Endodermal cell (in vitro differentiated cells): ENCODE measurements around the gene SLC39A3. TPM values are rescaled to one million over a fixed set of nuclear protein-coding genes. Genes with fewer than 3 reads are reported as not detected.

Source experiments
- DNase-seq: peaks from one replicate; pipeline ENCODE4 v3.0.0-alpha.2; 2017
- H3K27ac ChIP-seq: 2 replicates; pipeline ENCODE4 v1.5.1; 2013; ENCODE audit warnings: mild to moderate bottlenecking, low read depth, low read length, moderate library complexity
- H3K27me3 ChIP-seq: 2 replicates; pipeline ENCODE4 v1.6.1; 2013; ENCODE audit warnings: mild to moderate bottlenecking, low read length, moderate library complexity; ENCODE audit not compliant: insufficient read depth, control insufficient read depth, poor library complexity, severe bottlenecking
- H3K36me3 ChIP-seq: 2 replicates; pipeline ENCODE4 v1.7.0; 2013; ENCODE audit warnings: mild to moderate bottlenecking, low read length, moderate library complexity; ENCODE audit not compliant: control insufficient read depth, insufficient read depth
- H3K4me1 ChIP-seq: one replicate; pipeline ENCODE4 v1.7.0; 2013; ENCODE audit warnings: low read length; ENCODE audit not compliant: control insufficient read depth, insufficient read depth
- H3K4me3 ChIP-seq: 2 replicates; pipeline ENCODE4 v1.5.1; 2013; ENCODE audit warnings: mild to moderate bottlenecking, low read length, moderate library complexity
- H3K9ac ChIP-seq: 2 replicates; pipeline ENCODE4 v1.6.1; 2013; ENCODE audit warnings: mild to moderate bottlenecking, low read length, moderate library complexity; ENCODE audit not compliant: poor library complexity, severe bottlenecking; ENCODE audit errors: extremely low read depth
- H3K9me3 ChIP-seq: 2 replicates; pipeline ENCODE4 v1.6.1; 2013; ENCODE audit warnings: mild to moderate bottlenecking, low read length, moderate library complexity; ENCODE audit not compliant: control insufficient read depth
- H3K27ac Mint-ChIP-seq: 2 replicates; pipeline ENCODE4 v1.8.0; 2020; ENCODE audit warnings: mixed read lengths
- H3K27me3 Mint-ChIP-seq: 2 replicates; pipeline ENCODE4 v1.8.0; 2021; ENCODE audit warnings: mild to moderate bottlenecking, mixed read lengths; ENCODE audit not compliant: insufficient read depth
- H3K36me3 Mint-ChIP-seq: 2 replicates; pipeline ENCODE4 v1.8.0; 2020; ENCODE audit warnings: low read depth, mixed read lengths
- H3K4me1 Mint-ChIP-seq: 2 replicates; pipeline ENCODE4 v1.8.0; 2020; ENCODE audit warnings: mixed read lengths
- H3K4me3 Mint-ChIP-seq: 2 replicates; pipeline ENCODE4 v1.8.0; 2020; ENCODE audit warnings: mild to moderate bottlenecking, moderate library complexity, mixed read lengths
- H3K9me3 Mint-ChIP-seq: 2 replicates; pipeline ENCODE4 v1.8.0; 2020; ENCODE audit warnings: mild to moderate bottlenecking, mixed read lengths
- CTCF ChIP-seq: fragments of 200-600 bp; sonication (generic); conservative IDR thresholded peaks from 2 replicates; pipeline ENCODE4 v1.5.0; 2021; ENCODE audit warnings: antibody characterized with exemption, mild to moderate bottlenecking
- WGBS, 2 experiments: methylation state at CpG; one replicate each; pipeline versions ENCODE4 v1.1.5 to v1.1.7; 2013; ENCODE audit warnings: missing lambda C conversion rate in 2 of 2, mixed read lengths in 1 of 2; ENCODE audit not compliant: insufficient coverage in 1 of 2, insufficient read length in 1 of 2; 5-methylcytosine and 5-hydroxymethylcytosine counted together
- total RNA-seq, 2 donors: library from RNA; stranded (reverse); fragmentation: NEBNext Ultra II Directional in 1 of 2; extraction: Animal tissue kit (Norgen Biotek cat#: 25700) in 1 of 2; gene quantifications; 2 replicates in 1 of 2; 3 replicates in 1 of 2; pipeline ENCODE4 v1.2.1, GENCODE V29; 2021

SLC39A3 gene
- total RNA-seq, 2 donors from 2014 or later = 25.3 to 28.6 TPM

DNA sequence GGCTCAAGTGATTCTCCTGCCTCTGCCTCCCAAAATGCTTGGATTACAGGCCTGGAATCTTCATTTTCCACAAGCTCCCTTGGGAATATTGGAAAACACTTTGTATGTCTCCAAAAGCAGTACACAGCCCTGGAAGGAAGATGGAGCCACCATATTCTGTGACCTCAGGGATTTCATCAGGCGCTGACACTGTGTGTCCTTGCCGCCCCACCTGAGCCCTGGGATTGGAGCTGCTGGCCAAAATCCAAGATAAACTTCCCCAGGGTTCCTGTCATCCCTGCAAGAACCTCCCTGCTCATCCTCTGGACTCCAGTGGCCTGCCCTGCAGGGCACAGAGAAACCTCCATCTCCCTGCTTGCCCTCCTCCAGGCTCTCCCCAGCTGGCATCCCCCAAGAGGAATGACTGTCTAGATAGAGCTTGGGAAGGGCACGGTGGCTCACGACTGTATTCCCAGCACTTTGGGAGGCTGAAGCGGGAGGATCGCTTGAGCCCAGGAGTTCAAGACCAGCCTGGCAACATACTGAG is 36.1 kb downstream of the SLC39A3 start:
- Histone ChIP-seq H3K27me3 (peaks cover 22% of the 10 kb centered on the region), H3K4me1 (no peaks in the 10 kb centered on the region), H3K36me3 (no peaks in the 10 kb centered on the region), H3K4me3 (no peak overlapping the region), H3K27ac (no peak overlapping the region), H3K9ac (no peak overlapping the region), H3K9me3 (no peaks in the 10 kb centered on the region)
- H3K9me3 Mint-ChIP-seq = no peaks in the 10 kb centered on the region
- peaks cover 21% of the 10 kb centered on the region for H3K27me3 Mint-ChIP-seq
- H3K36me3 Mint-ChIP-seq = no peaks in the 10 kb centered on the region
- no peak overlapping the region for H3K4me3 Mint-ChIP-seq
- H3K27ac Mint-ChIP-seq = no peak overlapping the region
- no peak for DNase-seq
- no peak for TF ChIP-seq CTCF
- H3K4me1 Mint-ChIP-seq = peaks cover 9% of the 10 kb centered on the region
- WGBS, 2 experiments = 77 to 90% methylated on average over 5 to 6 of the region's 6 CpGs

DNA sequence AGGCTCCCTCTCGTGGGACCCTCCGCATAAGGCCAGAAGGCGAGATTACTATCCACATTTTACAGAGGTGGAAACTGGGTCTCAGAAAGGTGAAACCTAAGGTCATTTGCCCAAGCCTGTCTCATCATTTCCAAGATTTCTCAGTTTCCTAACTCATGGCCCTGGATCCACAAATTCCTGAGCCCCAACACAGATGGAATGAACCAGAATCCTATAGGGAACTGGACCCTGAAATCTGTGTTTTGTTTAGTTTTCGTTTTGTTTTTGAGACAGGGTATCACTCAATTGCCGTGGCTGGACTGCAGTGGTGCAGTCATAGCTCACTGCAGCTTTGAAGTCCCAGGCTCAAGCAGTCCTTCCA is 36.8 kb downstream of the SLC39A3 start:
- no peak overlapping the region for H3K9ac ChIP-seq
- Mint-ChIP-seq H3K4me1 (peaks cover 9% of the 10 kb centered on the region), H3K9me3 (no peaks in the 10 kb centered on the region), H3K36me3 (no peaks in the 10 kb centered on the region), H3K4me3 (peak overlapping the region; percentile 76), H3K27ac (peak overlapping the region; percentile 66), H3K27me3 (peaks cover 21% of the 10 kb centered on the region)
- no peak overlapping the region for H3K4me3 ChIP-seq
- H3K4me1 ChIP-seq = no peaks in the 10 kb centered on the region
- no peak overlapping the region for H3K27ac ChIP-seq
- 79 to 84% methylated on average over 5 of the region's 5 CpGs for WGBS, 2 experiments
- no peak for TF ChIP-seq CTCF
- no peaks in the 10 kb centered on the region for H3K9me3 ChIP-seq
- DNase-seq = no peak
- H3K36me3 ChIP-seq = no peaks in the 10 kb centered on the region
- H3K27me3 ChIP-seq = peaks cover 22% of the 10 kb centered on the region

- H3K4me3 ChIP-seq = peak within 1 kb of the TSS; percentile 85
- Mint-ChIP-seq H3K9me3 (no peaks in the 10 kb centered on the region), H3K36me3 (no peaks in the 10 kb centered on the region), H3K4me1 (peaks cover 9% of the 10 kb centered on the region), H3K27ac (peak within 1 kb of the TSS; percentile 66), H3K4me3 (peak within 1 kb of the TSS; percentile 76), H3K27me3 (peaks cover 21% of the 10 kb centered on the region)
- no peaks in the 10 kb centered on the region for H3K4me1 ChIP-seq
- H3K27ac ChIP-seq = no peak within 1 kb of the TSS
- peaks cover 22% of the 10 kb centered on the region for H3K27me3 ChIP-seq
- H3K9ac ChIP-seq = peak within 1 kb of the TSS; percentile 47
- no peaks in the 10 kb centered on the region for H3K36me3 ChIP-seq
- no peak for TF ChIP-seq CTCF
- no peaks in the 10 kb centered on the region for H3K9me3 ChIP-seq
- DNase-seq = peak; percentile 98
- 2 to 3% methylated on average over 45 to 77 of the region's 77 CpGs for WGBS, 2 experiments
These were observed 37.4 kb downstream of the SLC39A3 start, which contains the start of gene GNG7 for GRCh38 chr19:2702170-2703076. GNG7 (minus strand) TSS chr19:2702694; CDS start chr19:2520688, 182,006 bp downstream.
